ENCODE measurements around the gene PIBF1.

- TF ChIP-seq, protein P1, sequence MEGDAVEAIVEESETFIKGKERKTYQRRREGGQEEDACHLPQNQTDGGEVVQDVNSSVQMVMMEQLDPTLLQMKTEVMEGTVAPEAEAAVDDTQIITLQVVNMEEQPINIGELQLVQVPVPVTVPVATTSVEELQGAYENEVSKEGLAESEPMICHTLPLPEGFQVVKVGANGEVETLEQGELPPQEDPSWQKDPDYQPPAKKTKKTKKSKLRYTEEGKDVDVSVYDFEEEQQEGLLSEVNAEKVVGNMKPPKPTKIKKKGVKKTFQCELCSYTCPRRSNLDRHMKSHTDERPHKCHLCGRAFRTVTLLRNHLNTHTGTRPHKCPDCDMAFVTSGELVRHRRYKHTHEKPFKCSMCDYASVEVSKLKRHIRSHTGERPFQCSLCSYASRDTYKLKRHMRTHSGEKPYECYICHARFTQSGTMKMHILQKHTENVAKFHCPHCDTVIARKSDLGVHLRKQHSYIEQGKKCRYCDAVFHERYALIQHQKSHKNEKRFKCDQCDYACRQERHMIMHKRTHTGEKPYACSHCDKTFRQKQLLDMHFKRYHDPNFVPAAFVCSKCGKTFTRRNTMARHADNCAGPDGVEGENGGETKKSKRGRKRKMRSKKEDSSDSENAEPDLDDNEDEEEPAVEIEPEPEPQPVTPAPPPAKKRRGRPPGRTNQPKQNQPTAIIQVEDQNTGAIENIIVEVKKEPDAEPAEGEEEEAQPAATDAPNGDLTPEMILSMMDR (IDR thresholded peaks at IDR 0.05), result no peak
- TF ChIP-seq ZFX (IDR thresholded peaks at IDR 0.05; ENCODE audit: borderline replicate concordance), result no peak
Observed at GRCh38 chr13:73001971-73002370, 220.0 kb downstream of the PIBF1 start.
